ENCODE data around the gene SPOUT1. TPM values are rescaled to one million over a fixed set of nuclear protein-coding genes. Genes with fewer than 3 reads are reported as not detected.

The SPOUT1 gene
- total and polyA plus RNA-seq, 10 of the 15 experiments (the other 5 are each of a cell fraction or from before 2014, with no cell fraction given), result 5.7 to 95.0 (median 40.6) TPM

GRCh38 chr9:128829477-128830251, at the start of gene SPOUT1 (continued):
- TF ChIP-seq JUNB (IDR thresholded peaks at IDR 0.05) (no peak), ZSCAN29 (IDR thresholded peaks at IDR 0.05) (no peak), CREM (IDR thresholded peaks at IDR 0.05; ENCODE audit: low read depth) (peak; percentile 54; the same call in 1 of the 2 replicates), SMAD1 (IDR thresholded peaks at IDR 0.05; ENCODE audit: low read depth, partially characterized antibody) (no peak), E4F1 (IDR thresholded peaks at IDR 0.05; ENCODE audit: borderline replicate concordance, partially characterized antibody) (peak; percentile 24), MAX (IDR thresholded peaks at IDR 0.05; ENCODE audit: low read depth, low read length) (peak; percentile 67; the same call in 1 of the 2 replicates), CEBPZ (IDR thresholded peaks at IDR 0.05; ENCODE audit: low read depth, low read length) (no peak), RB1 (IDR thresholded peaks at IDR 0.05; ENCODE audit: borderline replicate concordance) (peak; percentile 52; the same call in 1 of the 2 replicates), HDAC6 (IDR thresholded peaks at IDR 0.05; ENCODE audit: unreplicated experiment) (no peak), ZNF207 (IDR thresholded peaks at IDR 0.05; ENCODE audit: borderline replicate concordance) (no peak; the same call in 1 of the 2 replicates), PAX5 (IDR thresholded peaks at IDR 0.05; ENCODE audit: borderline replicate concordance, low read depth, low read length) (no peak; the same call in 1 of the 2 replicates), BMI1 (IDR thresholded peaks at IDR 0.05; ENCODE audit: borderline replicate concordance) (no peak), SPI1 (IDR thresholded peaks at IDR 0.05; ENCODE audit: borderline replicate concordance, insufficient read depth, low read depth, low read length) (0 out of 2 replicates have a peak, but pooled peaks have one; percentile 23), NBN (IDR thresholded peaks at IDR 0.05) (no peak), POLR2AphosphoS5 (IDR thresholded peaks at IDR 0.05; ENCODE audit: low read length) (peak; percentile 84), POLR2A (IDR thresholded peaks at IDR 0.05; ENCODE audit: low read depth, low read length) (peak; percentile 98), BCL11A (IDR thresholded peaks at IDR 0.05; ENCODE audit: low read depth, low read length) (no peak), MEF2B (IDR thresholded peaks at IDR 0.05; ENCODE audit: partially characterized antibody, poor library complexity, severe bottlenecking) (no peak), SMC3 (IDR thresholded peaks at IDR 0.05; ENCODE audit: borderline replicate concordance, low read length) (no peak; the same call in 1 of the 2 replicates), RFX5 (IDR thresholded peaks at IDR 0.05; ENCODE audit: low read depth, low read length) (0 out of 2 replicates have a peak, but pooled peaks have one; percentile 39), KAT2A (conservative IDR thresholded peaks at IDR 0.05; ENCODE audit: control insufficient read depth, low read depth, low read length) (no peak)
- TF ChIP-seq, protein P1, sequence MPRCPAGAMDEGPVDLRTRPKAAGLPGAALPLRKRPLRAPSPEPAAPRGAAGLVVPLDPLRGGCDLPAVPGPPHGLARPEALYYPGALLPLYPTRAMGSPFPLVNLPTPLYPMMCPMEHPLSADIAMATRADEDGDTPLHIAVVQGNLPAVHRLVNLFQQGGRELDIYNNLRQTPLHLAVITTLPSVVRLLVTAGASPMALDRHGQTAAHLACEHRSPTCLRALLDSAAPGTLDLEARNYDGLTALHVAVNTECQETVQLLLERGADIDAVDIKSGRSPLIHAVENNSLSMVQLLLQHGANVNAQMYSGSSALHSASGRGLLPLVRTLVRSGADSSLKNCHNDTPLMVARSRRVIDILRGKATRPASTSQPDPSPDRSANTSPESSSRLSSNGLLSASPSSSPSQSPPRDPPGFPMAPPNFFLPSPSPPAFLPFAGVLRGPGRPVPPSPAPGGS (IDR thresholded peaks at IDR 0.05; ENCODE audit: borderline replicate concordance, insufficient read depth, low read depth, low read length, poor library complexity, severe bottlenecking), result peak; percentile 56

Data from GM12878 (cell line).